ENCODE results near the gene TRIM72. TPM values are rescaled to one million over a fixed set of nuclear protein-coding genes. Genes with fewer than 3 reads are reported as not detected.

The TRIM72 gene
- total RNA-seq, 1 experiment from 2014 or later, result 0.09 TPM

- H3K9me3 ChIP-seq (ENCODE audit: insufficient read depth, low read depth), result no peaks in the 10 kb centered on the region
- no peaks in the 10 kb centered on the region for H3K27me3 ChIP-seq (ENCODE audit: insufficient read depth, low read depth)
- TSS peak; percentile 50 for BruUV-seq (replicated peaks)
- TF ChIP-seq CTCF (conservative IDR thresholded peaks at IDR 0.05) (no peak), EZH2 (IDR thresholded peaks at IDR 0.05; ENCODE audit: low read depth) (no peak)
- no peaks in the 10 kb centered on the region for H3K79me2 ChIP-seq (ENCODE audit: low read depth)
- H2AFZ ChIP-seq, result peak overlapping the region; percentile 25; the same call in 1 of the 2 replicates
- H4K20me1 ChIP-seq (ENCODE audit: insufficient read depth), result no peaks in the 10 kb centered on the region
- CTCF ChIA-PET, result no interaction called here
- H3K4me2 ChIP-seq, result peak overlapping the region; percentile 57
- peaks cover 5% of the 10 kb centered on the region; the same call in 1 of the 2 replicates for H3F3A ChIP-seq (ENCODE audit: insufficient read depth, low read depth)
- peaks cover 27% of the 10 kb centered on the region for H3K4me1 ChIP-seq (replicated peaks; ENCODE audit: insufficient read depth)
- intact Hi-C loops (cut with micrococcal nuclease; ENCODE audit: unreplicated experiment), result loop anchor here (5.0 kb wide), 1 partner anchor 117 kb away; no protein-coding TSS in a partner anchor
- no peak overlapping the region; the same call in 1 of the 2 replicates for H3K4me3 ChIP-seq
- H3K27ac ChIP-seq, result peak overlapping the region; percentile 58
- H3K36me3 ChIP-seq (ENCODE audit: low read depth), result no peaks in the 10 kb centered on the region
- POLR2A ChIA-PET (ENCODE audit: unreplicated experiment), result interaction anchor here (0.7 kb wide), 1 partner anchor 65 kb away, joined by 3 read pairs; no protein-coding TSS in a partner anchor
- H3K9me2 ChIP-seq (ENCODE audit: insufficient read depth), result no peaks in the 10 kb centered on the region
- peak; percentile 66 to 74 for DNase-seq
These were observed 51.7 kb downstream of the TRIM72 start for GRCh38 chr16:31265329-31266245.

GRCh38 chr16:31267332-31268032, 53.6 kb downstream of the TRIM72 start:
- Histone ChIP-seq H3K27me3 (ENCODE audit: insufficient read depth, low read depth) (no peaks in the 10 kb centered on the region), H3K9me2 (ENCODE audit: insufficient read depth) (no peaks in the 10 kb centered on the region), H2AFZ (no peak overlapping the region), H3K4me2 (no peak overlapping the region), H3K79me2 (ENCODE audit: low read depth) (no peaks in the 10 kb centered on the region), H3K4me3 (no peak overlapping the region), H4K20me1 (ENCODE audit: insufficient read depth) (no peaks in the 10 kb centered on the region), H3F3A (ENCODE audit: insufficient read depth, low read depth) (peaks cover 5% of the 10 kb centered on the region; the same call in 1 of the 2 replicates), H3K36me3 (ENCODE audit: low read depth) (no peaks in the 10 kb centered on the region), H3K27ac (no peak overlapping the region), H3K4me1 (replicated peaks; ENCODE audit: insufficient read depth) (peaks cover 27% of the 10 kb centered on the region), H3K9me3 (ENCODE audit: insufficient read depth, low read depth) (no peaks in the 10 kb centered on the region)
- intact Hi-C loops (cut with micrococcal nuclease; ENCODE audit: unreplicated experiment), result loop anchor here (5.0 kb wide), 1 partner anchor 115 kb away; no protein-coding TSS in a partner anchor
- peak in 1 of 2 experiments; percentile 42 for DNase-seq
- no peak for TF ChIP-seq CTCF (conservative IDR thresholded peaks at IDR 0.05)
- no peak for TF ChIP-seq EZH2 (IDR thresholded peaks at IDR 0.05; ENCODE audit: low read depth)
- ChIA-PET CTCF (no interaction called here), POLR2A (ENCODE audit: unreplicated experiment) (interaction anchor here (0.6 kb wide), 1 partner anchor 191 kb away, joined by 4 read pairs; no protein-coding TSS in a partner anchor)
- no TSS peak for BruUV-seq (replicated peaks)

- H3K4me3 ChIP-seq, result no peak overlapping the region
- no peaks in the 10 kb centered on the region for H3K79me2 ChIP-seq (ENCODE audit: low read depth)
- BruUV-seq (replicated peaks), result no TSS peak
- ChIA-PET CTCF (no interaction called here), POLR2A (ENCODE audit: unreplicated experiment) (interaction anchor here (0.6 kb wide), 1 partner anchor 190 kb away, joined by 4 read pairs; no protein-coding TSS in a partner anchor)
- TF ChIP-seq EZH2 (IDR thresholded peaks at IDR 0.05; ENCODE audit: low read depth) (no peak), CTCF (conservative IDR thresholded peaks at IDR 0.05) (no peak)
- no peaks in the 10 kb centered on the region for H3K9me2 ChIP-seq (ENCODE audit: insufficient read depth)
- H3K9me3 ChIP-seq (ENCODE audit: insufficient read depth, low read depth), result no peaks in the 10 kb centered on the region
- no peak overlapping the region for H3K27ac ChIP-seq
- H2AFZ ChIP-seq, result no peak overlapping the region
- no peaks in the 10 kb centered on the region for H4K20me1 ChIP-seq (ENCODE audit: insufficient read depth)
- intact Hi-C loops (cut with micrococcal nuclease; ENCODE audit: unreplicated experiment), result loop anchor here (5.0 kb wide), 1 partner anchor 114 kb away; no protein-coding TSS in a partner anchor
- peaks cover 26% of the 10 kb centered on the region for H3K4me1 ChIP-seq (replicated peaks; ENCODE audit: insufficient read depth)
- no peaks in the 10 kb centered on the region for H3K36me3 ChIP-seq (ENCODE audit: low read depth)
- no peak overlapping the region for H3K4me2 ChIP-seq
- H3F3A ChIP-seq (ENCODE audit: insufficient read depth, low read depth), result peaks cover 5% of the 10 kb centered on the region; the same call in 1 of the 2 replicates
- H3K27me3 ChIP-seq (ENCODE audit: insufficient read depth, low read depth), result no peaks in the 10 kb centered on the region
- no peak for DNase-seq
These were observed 54.1 kb downstream of the TRIM72 start for GRCh38 chr16:31268033-31268365.
